IPS-NIHi7 (cell line): Measurements from ENCODE around the gene DGKI.

Experiments
- DNase-seq: peaks from one replicate; pipeline ENCODE4 v3.0.0; 2012; ENCODE audit warnings: mixed read lengths; ENCODE audit errors: extremely low spot score

DGKI gene

DNA sequence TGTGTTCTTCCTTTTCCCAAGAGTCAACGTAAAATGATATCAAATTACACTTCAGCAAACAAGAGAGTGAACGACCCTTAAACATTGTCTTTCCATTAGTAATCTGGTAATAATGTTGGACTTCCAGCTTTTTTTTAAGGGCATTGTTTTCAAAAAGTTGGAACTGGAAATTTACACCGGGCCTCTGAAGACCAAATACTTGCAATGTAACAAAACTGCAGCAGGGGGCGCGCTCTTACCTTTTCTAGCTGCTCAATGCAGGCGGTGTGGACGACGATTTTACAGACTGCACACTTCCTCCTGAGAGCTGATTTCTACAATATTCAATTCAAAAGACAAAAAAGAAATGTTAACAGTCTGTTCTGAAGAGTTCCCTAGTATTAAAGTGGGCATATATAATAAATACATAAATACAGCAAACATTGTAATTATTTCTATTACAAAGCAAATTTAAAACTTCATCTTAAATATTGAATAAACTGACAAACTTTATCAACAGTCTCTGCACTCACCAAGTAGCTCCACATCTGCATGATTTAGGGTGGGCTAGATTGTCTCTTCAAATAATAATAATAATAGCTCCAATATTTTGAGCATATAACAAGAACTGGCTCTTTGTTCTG is 190.4 kb downstream of the DGKI start:
- DNase-seq, result peak; percentile 59

GRCh38 chr7:137655804-137656203 is 191.0 kb downstream of the DGKI start:
- peak; percentile 31 for DNase-seq

- no peak for DNase-seq
Measured at GRCh38 chr7:137652721-137653120, 194.1 kb downstream of the DGKI start.

GRCh38 chr7:137647905-137648565 is 198.7 kb downstream of the DGKI start:
- no peak for DNase-seq

- no peak for DNase-seq
Measured at GRCh38 chr7:137642472-137642871, 204.3 kb downstream of the DGKI start.

GRCh38 chr7:137642031-137642430 is 204.7 kb downstream of the DGKI start:
- no peak for DNase-seq

DNA sequence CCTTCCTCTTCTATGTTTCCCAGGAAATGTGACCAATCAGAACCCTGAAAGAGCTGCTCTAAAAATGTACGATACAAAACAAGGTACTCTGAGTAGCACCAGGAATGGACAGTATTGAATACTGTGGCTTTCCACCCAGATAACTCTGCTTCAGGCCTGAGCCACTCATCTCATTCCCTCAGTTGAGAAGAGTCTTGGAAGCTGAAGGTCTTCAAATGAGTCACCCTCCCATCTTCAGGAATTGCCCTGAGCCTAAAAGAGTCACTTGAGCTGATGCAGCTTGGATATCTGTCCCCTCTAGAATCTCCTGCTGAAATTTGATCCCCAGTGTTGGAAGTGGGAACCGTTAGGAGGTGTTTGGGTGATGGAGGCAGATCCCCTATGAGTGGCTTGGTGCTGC is 210.4 kb downstream of the DGKI start:
- no peak for DNase-seq

- DNase-seq, result no peak
Measured at GRCh38 chr7:137635874-137636273, 210.9 kb downstream of the DGKI start.

- DNase-seq, result no peak
Measured at GRCh38 chr7:137635132-137635531, 211.6 kb downstream of the DGKI start.

- no peak for DNase-seq
Measured at GRCh38 chr7:137634356-137634755, 212.4 kb downstream of the DGKI start.

- DNase-seq, result no peak
Measured at GRCh38 chr7:137633133-137633532, 213.6 kb downstream of the DGKI start.

DNA sequence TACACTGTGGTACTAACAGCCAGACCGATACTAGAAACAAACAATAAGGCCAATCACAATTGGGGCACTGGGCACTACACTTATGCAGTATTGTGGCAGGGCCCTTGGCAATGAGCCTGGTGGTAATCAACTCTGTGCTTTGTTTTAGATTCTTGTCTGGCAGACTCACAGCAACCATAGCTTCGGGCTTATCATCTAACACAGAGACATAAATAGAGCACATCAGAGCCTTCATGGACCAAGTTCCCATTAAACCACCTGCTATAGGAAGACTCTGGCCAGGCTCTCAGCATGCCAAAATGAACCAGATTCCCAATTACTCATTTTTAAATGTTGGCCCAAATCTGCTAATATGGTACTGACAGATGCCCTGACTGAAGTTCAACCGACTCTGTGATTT is 218.6 kb downstream of the DGKI start:
- no peak for DNase-seq

DNA sequence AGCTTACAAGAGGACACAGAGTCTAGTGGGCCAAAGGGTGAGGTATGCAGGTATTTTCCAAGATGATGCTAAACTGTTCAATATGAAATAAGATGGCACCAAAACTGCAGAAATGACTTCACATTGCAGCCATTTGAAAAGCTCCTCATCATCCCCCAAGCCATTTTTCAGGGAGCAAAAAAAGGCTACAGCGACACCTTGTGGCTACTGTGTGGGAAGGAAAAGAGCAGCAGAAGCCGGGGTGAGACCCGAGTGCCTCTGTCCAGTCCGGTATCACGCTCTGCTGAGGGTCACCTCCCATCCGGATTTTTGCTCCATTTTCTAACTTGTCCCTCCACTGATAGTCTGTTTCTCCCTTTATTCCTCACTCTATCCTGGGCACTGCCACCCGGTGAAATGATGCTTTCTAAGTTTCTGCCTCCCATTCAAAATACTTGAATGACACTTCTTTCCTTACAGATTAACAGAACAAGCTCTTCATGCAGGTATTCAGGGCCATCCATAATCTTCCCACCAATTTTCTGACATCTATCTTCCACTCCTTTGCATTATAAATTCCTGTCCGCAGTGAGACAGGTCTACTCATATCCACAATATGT is 220.2 kb downstream of the DGKI start:
- DNase-seq, result peak; percentile 88

DNA sequence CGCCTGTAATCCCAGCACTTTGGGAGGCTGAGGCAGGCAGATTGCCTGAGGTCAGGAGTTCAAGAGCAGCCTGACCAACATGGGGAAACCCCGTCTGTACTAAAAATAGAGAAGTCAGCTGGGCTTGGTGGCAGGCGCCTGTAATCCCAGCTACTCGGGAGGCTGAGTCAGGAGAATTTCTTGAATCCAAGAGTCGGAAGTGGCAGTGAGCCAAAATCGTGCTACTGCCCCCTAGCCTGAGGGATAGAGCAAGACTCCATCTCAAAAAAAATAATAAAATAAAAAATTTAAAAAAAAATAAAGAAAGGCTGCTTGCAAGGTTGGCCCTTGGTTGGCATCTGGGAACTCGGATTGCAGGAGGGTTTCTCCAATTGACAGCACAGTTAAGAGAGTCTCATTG is 221.6 kb downstream of the DGKI start:
- no peak for DNase-seq

DNA sequence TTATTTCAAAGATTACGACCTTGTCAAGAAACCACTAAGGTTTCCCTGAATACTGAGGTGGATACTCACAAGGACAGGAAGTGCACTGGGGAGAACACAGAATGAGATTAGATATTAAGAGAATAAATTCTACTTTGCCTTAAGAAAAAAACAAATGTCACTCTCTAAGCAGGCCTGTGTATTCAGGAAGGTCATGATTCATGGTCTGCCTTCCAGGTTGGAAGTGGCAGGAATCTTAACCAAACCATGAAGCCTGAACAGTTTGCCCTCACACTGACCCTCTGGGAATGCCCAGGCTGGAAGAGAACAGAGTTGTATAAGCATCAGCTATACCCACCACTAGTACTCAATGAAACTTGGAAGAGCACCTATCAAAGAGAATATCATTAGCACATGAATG is 227.6 kb downstream of the DGKI start:
- DNase-seq, result no peak

DNA sequence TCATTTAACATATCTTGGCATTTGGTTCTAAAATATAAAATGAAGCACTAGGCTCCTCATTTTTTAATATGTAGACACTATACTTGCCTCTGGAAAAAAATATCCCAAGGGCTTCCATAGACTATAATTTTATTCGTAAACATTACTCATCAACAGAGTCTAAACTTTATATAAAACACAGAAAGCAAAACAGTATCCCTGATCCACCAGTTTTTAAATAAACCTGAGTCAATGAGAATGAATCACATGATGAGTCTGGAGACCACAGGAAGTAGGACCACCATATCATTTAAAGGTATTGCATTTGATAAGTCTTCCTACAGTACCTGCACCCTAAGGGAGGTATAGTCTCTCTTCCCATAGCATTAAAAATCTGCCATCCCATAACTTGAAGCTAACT is 228.0 kb downstream of the DGKI start:
- no peak for DNase-seq

DNA sequence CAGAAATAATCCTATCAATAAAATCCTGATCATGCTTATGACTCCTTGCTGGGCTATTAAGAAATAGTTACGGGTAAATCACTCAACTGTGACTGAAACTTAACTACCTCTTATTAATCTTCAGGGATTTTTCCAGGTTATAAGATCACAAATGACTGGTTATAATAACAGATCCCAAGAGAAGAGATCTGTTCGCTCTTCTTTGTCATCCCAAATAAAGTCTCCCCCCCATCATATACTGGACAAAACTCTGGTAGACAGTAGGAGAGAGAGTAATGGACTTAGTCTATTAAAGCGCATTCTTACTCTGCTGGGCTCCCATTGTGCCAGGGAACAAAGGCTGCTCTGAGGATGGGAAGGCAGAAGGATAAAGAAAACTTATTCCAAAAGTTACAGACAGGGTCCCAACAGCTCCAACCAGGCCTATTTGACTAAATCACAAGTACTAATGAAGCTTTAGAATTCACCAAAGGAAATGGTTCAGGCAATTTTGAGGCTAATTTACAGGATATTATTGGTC is 233.7 kb downstream of the DGKI start:
- DNase-seq, result no peak

DNA sequence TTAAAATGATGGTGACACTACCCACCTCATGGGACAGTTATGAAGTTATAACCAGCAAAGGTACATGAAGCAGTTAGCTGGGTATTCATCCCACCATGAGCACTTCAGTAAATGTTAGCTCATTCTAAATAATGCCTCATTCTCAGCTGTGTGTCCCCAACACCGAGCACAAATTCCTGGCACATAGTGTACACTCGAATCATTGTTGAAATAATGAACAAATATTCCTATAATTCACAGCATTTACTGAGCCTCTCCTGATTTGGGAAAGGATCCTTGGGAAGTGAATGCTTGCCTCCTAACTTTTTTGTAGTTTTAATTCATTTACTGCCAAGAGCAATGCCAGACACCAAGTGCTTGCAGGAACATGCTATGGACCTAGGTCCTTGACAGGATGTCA is 235.2 kb downstream of the DGKI start:
- no peak for DNase-seq

DNA sequence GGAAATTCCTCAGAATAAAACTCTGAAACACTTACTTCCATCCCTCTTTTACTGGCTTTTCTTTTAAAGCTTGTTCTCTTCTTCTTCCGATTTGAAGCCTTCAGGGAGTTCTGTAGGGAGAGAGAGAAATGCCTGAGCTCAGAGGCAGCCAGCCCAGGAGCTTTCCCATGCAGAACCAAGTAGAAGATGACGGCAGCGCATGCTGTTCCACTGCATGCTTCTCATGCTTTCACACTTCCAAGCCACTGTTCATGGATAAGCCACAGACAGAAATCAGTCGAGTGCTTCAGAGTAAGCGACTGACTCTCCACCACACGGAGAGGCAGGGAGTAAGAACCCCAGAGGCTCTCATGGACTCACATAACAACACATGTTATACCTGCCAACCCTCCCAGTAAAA is 237.3 kb downstream of the DGKI start:
- DNase-seq, result no peak

- no peak for DNase-seq
Measured at GRCh38 chr7:137606061-137606674, 240.6 kb downstream of the DGKI start.

DNA sequence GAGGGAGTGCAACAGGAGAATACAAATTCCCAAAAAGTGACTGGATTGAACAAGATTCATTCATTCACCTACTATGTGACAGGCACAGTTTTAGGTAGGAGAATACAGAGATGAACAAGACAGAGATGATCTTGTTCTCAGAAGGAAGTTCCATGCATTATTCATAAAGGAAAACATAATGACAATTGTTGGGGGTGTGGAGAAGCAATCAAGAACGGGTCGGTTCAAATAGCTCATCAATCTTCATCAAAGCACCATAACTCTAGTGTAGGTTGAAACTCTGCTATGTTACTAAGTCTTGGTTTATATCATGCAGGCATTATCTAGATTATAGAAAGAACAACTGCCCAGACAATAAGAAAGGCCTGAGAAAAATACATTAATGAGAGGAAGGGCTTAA is 243.7 kb downstream of the DGKI start:
- DNase-seq, result no peak

DNA sequence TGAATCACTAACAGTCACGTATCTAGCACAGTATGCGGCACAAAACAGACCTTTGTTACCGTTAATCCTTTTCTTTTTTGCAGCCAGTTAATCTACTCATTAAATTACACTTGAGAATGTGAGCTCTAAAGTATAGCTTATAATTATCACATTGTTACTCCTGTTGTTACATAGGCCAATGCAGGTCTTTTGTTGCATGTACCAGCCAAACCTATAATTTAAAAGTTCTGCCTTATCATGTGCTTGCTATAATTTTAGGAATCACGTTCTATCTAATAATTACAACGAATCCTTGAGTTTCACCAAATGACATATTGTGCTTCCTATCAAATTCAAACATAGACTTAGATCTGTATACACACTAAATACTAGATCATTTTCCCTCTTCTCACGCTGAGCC is 245.1 kb downstream of the DGKI start:
- no peak for DNase-seq

DNA sequence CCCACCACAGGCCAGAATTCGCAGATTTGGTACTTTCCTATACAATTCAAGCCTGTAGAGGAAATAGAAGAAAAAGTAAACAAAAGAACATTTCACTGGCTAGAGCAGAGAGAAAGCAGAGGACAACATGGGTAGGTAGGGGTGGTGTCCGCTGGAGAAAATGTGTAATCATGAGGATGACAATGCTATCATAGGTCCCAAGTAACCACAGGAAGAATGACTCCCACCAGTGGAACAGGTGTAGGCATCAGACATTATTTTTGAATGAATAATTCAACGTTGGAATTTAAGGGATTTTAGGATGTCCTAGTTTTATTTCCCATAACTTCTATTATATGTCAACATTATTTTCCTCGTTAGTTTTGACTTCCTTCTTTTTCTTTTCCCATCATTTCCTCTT is 248.9 kb downstream of the DGKI start:
- DNase-seq, result no peak
